Nasal cavity respiratory epithelium epithelial cell of viscerocranial mucosa (primary cell): Measurements from ENCODE around the gene TRIM44. TPM values are rescaled to one million over a fixed set of nuclear protein-coding genes. Genes with fewer than 3 reads are reported as not detected.

Experiments used
- total RNA-seq: library from RNA; depleted of rRNA; stranded (reverse); fragments of >200 nt; gene quantifications from 2 replicates; pipeline ENCODE4 v1.2.3, GENCODE V29; 2014

TRIM44 gene, protein sequence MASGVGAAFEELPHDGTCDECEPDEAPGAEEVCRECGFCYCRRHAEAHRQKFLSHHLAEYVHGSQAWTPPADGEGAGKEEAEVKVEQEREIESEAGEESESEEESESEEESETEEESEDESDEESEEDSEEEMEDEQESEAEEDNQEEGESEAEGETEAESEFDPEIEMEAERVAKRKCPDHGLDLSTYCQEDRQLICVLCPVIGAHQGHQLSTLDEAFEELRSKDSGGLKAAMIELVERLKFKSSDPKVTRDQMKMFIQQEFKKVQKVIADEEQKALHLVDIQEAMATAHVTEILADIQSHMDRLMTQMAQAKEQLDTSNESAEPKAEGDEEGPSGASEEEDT
- 7.2 and 22.8 TPM in 2 replicates for total RNA-seq

DNA sequence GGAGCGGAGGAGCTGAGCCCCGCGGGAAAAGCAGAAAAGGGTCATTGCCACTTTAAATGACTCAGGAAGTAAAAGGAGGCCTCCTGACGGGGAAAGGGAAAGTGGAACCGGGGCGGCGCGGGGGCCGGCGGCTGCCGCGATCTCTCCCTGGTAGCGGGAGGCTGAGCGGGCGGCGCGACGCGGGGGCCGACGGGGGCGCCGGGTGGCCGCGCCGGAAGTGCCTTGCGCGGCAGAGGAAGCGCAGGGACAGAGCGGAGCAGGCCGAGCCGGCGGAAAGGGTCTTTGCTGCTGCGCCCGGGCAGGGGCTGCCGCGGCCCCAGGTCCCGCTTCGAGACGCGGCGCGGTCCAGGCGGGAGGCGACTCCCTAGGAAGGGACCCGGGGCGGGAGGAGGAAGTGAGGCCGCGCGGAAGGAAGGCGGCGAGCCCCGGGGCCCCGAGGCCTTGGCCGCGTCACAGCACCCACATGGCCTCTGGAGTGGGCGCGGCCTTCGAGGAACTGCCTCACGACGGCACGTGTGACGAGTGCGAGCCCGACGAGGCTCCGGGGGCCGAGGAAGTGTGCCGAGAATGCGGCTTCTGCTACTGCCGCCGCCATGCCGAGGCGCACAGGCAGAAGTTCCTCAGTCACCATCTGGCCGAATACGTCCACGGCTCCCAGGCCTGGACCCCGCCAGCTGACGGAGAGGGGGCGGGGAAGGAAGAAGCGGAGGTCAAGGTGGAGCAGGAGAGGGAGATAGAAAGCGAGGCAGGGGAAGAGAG lies at the start of gene TRIM44:
Gene TRIM44 (plus strand): TSS at position 127 of the 759 bp plus-strand sequence. CDS start 337 bp downstream, at position 464.

DNA sequence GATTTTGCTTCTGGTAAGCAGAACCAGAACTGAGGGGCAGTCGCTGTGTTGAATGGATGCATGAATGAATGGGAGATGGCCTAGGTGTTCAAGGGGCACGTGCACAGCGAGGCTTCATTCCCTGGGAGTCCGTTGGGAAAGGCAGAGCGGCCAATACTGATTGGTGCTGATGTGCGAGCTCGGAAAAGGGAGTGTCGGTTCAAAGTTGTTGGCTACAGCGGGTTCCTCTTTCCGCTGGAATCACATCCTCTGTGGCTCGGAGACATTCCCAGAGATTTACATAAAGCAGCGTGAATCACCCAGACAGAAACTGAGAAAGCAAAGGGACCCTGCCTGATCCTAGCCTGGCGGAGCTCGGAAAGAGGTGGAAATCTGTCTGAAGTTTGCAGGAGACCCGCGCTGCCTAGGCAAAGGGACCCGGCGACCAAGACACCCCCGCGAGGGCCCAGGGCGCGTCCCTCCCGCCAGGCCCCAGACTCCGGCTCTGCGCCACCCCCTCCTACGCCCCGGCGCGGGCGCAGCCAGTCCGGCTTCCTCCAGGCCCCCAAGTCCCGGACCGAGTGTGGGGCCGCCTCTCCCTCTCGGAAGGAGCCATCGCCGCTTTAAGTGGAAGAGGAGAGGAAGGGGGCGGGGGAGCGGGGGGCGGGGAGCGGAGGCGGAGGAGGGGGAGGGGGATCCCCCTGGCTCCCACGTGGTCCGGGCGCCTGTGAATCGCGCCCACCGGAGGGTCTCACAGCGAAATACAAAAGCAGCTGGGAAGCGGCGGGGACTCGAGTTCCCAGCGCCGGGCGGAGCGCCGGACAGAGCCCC lies 44.7 kb upstream of the TRIM44 start, which contains the start of gene FJX1:
Gene FJX1 (plus strand): TSS at position 774 of the 810 bp plus-strand sequence. CDS start 177 bp downstream, outside the sequence.

Other genes starting within 250 kb of the TRIM44 start
- under 0.01 and 0.07 TPM in 2 replicates for gene SLC1A2, start 243.2 kb upstream of the TRIM44 start, total RNA-seq
- 7.2 and 11.9 TPM in 2 replicates for gene PAMR1, start 137.2 kb upstream of the TRIM44 start, total RNA-seq
- 28.0 and 33.4 TPM in 2 replicates for gene FJX1, start 44.3 kb upstream of the TRIM44 start, total RNA-seq